Liver (tissue), 9 donors: ENCODE data around the gene FAU. TPM values are rescaled to one million over a fixed set of nuclear protein-coding genes. Genes with fewer than 3 reads are reported as not detected.

Experiments
- DNase-seq: peaks from one replicate; pipeline ENCODE4 v3.0.0-alpha.2; 2017; ENCODE audit warnings: low spot score
- H3K27ac ChIP-seq, 2 donors: one replicate each; pipeline ENCODE4 v1.7.0; 2013; ENCODE audit warnings: inconsistent platforms in 2 of 2, low read length in 2 of 2, control low read depth in 1 of 2, low read depth in 1 of 2, mild to moderate bottlenecking in 1 of 2
- H3K27me3 ChIP-seq, 4 donors: one replicate each; pipeline versions ENCODE4 v1.6.1 to v1.7.0; 2013; ENCODE audit warnings: low read length in 3 of 4, inconsistent platforms in 1 of 4, mild to moderate bottlenecking in 1 of 4, moderate library complexity in 1 of 4; ENCODE audit not compliant: control insufficient read depth in 4 of 4, insufficient read depth in 4 of 4
- H3K36me3 ChIP-seq, 4 donors: one replicate each; pipeline versions ENCODE4 v1.6.1 to v1.7.0; 2013; ENCODE audit warnings: low read length in 3 of 4, mild to moderate bottlenecking in 3 of 4, low read depth in 1 of 4, moderate library complexity in 1 of 4; ENCODE audit not compliant: control insufficient read depth in 4 of 4, insufficient read depth in 3 of 4
- H3K4me1 ChIP-seq, 4 donors: one replicate each; pipeline versions ENCODE4 v1.6.1 to v1.7.0; 2013; ENCODE audit warnings: low read length in 3 of 4, mild to moderate bottlenecking in 3 of 4, moderate library complexity in 1 of 4; ENCODE audit not compliant: control insufficient read depth in 4 of 4, insufficient read depth in 4 of 4
- H3K4me3 ChIP-seq, 3 donors: one replicate each; pipeline versions ENCODE4 v1.6.1 to v1.7.0; 2013; ENCODE audit warnings: low read length in 3 of 3, control low read depth in 1 of 3, low read depth in 1 of 3, mild to moderate bottlenecking in 1 of 3
- H3K9ac ChIP-seq, 2 donors: one replicate each; pipeline ENCODE4 v1.7.0; 2013; ENCODE audit warnings: low read length in 2 of 2, mild to moderate bottlenecking in 2 of 2, moderate library complexity in 2 of 2, control low read depth in 1 of 2, low read depth in 1 of 2
- H3K9me3 ChIP-seq, 4 donors: one replicate each; pipeline versions ENCODE4 v1.6.1 to v1.7.0; 2013; ENCODE audit warnings: low read length in 3 of 4; ENCODE audit not compliant: control insufficient read depth in 4 of 4
- EGR1 ChIP-seq, 2 donors: IDR thresholded peaks; 2 replicates each; pipeline ENCODE4 v1.6.1; 2016 to 2018; ENCODE audit warnings: antibody characterized with exemption in 2 of 2, low read depth in 2 of 2
- FOXA1 ChIP-seq: IDR thresholded peaks from 2 replicates; pipeline ENCODE4 v1.6.1; 2016; ENCODE audit warnings: antibody characterized with exemption
- FOXA2 ChIP-seq: IDR thresholded peaks from 2 replicates; pipeline ENCODE4 v1.6.1; 2016; ENCODE audit warnings: antibody characterized with exemption
- GABPA ChIP-seq, 2 donors: IDR thresholded peaks in 1 of 2; conservative IDR thresholded peaks in 1 of 2; 2 replicates each; pipeline ENCODE4 v1.6.1; 2016; ENCODE audit warnings: antibody characterized with exemption in 2 of 2, mild to moderate bottlenecking in 1 of 2, moderate library complexity in 1 of 2
- HNF4A ChIP-seq, 2 donors: conservative IDR thresholded peaks; 2 replicates each; pipeline ENCODE4 v1.6.1; 2016; ENCODE audit warnings: antibody characterized with exemption in 2 of 2, mild to moderate bottlenecking in 2 of 2
- HNF4G ChIP-seq: IDR thresholded peaks from 2 replicates; pipeline ENCODE4 v1.6.1; 2016; ENCODE audit warnings: antibody characterized with exemption
- JUND ChIP-seq, 2 donors: IDR thresholded peaks; 2 replicates each; pipeline ENCODE4 v1.6.1; 2016; ENCODE audit warnings: antibody characterized with exemption in 2 of 2
- MAX ChIP-seq: IDR thresholded peaks from 2 replicates; pipeline ENCODE4 v1.6.1; 2016; ENCODE audit warnings: antibody characterized with exemption
- NR2F2 ChIP-seq: IDR thresholded peaks from 2 replicates; pipeline ENCODE4 v1.6.1; 2016; ENCODE audit warnings: antibody characterized with exemption
- RAD21 ChIP-seq, 2 donors: IDR thresholded peaks; 2 replicates each; pipeline ENCODE4 v1.6.1; 2016; ENCODE audit warnings: antibody characterized with exemption in 2 of 2, mild to moderate bottlenecking in 2 of 2
- RXRA ChIP-seq, 2 donors: IDR thresholded peaks; 2 replicates each; pipeline ENCODE4 v1.6.1; 2017 to 2018; ENCODE audit warnings: antibody characterized with exemption in 2 of 2, mild to moderate bottlenecking in 1 of 2
- SP1 ChIP-seq: IDR thresholded peaks from 2 replicates; pipeline ENCODE4 v1.6.1; 2018; ENCODE audit warnings: antibody characterized with exemption, mild to moderate bottlenecking
- TAF1 ChIP-seq: conservative IDR thresholded peaks from 2 replicates; pipeline ENCODE4 v1.6.1; 2016; ENCODE audit warnings: antibody characterized with exemption, mild to moderate bottlenecking
- YY1 ChIP-seq: IDR thresholded peaks from 2 replicates; pipeline ENCODE4 v1.6.1; 2016; ENCODE audit warnings: antibody characterized with exemption, mild to moderate bottlenecking
- ZBTB33 ChIP-seq: IDR thresholded peaks from 2 replicates; pipeline ENCODE4 v1.6.1; 2016; ENCODE audit warnings: antibody characterized with exemption
- WGBS: extraction: QIAGEN DNeasy Blood & Tissue Kit; methylation state at CpG from one replicate; pipeline ENCODE4 v1.1.7; 2013; 5-methylcytosine and 5-hydroxymethylcytosine counted together
- polyA plus RNA-seq, 2 donors: library from polyadenylated mRNA; stranded (reverse) in 1 of 2; unstranded in 1 of 2; fragments of 200-250 nt in 1 of 2; fragments of >200 nt in 1 of 2; fragmentation: Nextera tagmentation in 1 of 2; extraction: Ambion mirVana in 1 of 2; gene quantifications; one replicate each; pipeline versions ENCODE4 v1.2.1 to v1.2.3, GENCODE V29; 2013 to 2015
- total RNA-seq, 2 donors: library from RNA; depleted of rRNA; stranded (reverse); fragments of >200 nt; gene quantifications; one replicate each; pipeline ENCODE4 v1.2.3, GENCODE V29; 2014
- TF ChIP-seq, protein P1 (sequence below): IDR thresholded peaks from 2 replicates; pipeline ENCODE4 v1.6.1; 2016; ENCODE audit warnings: antibody characterized with exemption
- TF ChIP-seq, protein P2 (sequence below): IDR thresholded peaks from 2 replicates; pipeline ENCODE4 v1.6.1; 2016; ENCODE audit warnings: antibody characterized with exemption, mild to moderate bottlenecking
- TF ChIP-seq, protein P3 (sequence below): fragments of 150-350 bp; IDR thresholded peaks from 2 replicates; pipeline ENCODE4 v1.5.1; 2017; ENCODE audit warnings: improper control_type of control experiment, low read depth, low read length; ENCODE audit not compliant: missing input control
- donor health status: healthy.
- donor health status: healthy.
- donor health status: healthy.
- donor health status: healthy.
- donor health status: healthy.

The FAU gene
- total and polyA plus RNA-seq, 4 donors = 199 to 535 (median 362) TPM

GRCh38 chr11:65170058-65170534 is 48.2 kb upstream of the FAU start, which contains the start of gene SPDYC:
Gene SPDYC (plus strand): TSS chr11:65170233. CDS start chr11:65171358, 1,125 bp downstream.
- no peak for DNase-seq
- Histone ChIP-seq H3K27me3 (no peaks in the 10 kb centered on the region), H3K36me3 (no peaks in the 10 kb centered on the region), H3K4me3 (no peak within 1 kb of the TSS), H3K27ac (peak within 1 kb of the TSS; percentile 43 to 54), H3K9me3 (no peaks in the 10 kb centered on the region), H3K9ac (no peak within 1 kb of the TSS), H3K4me1 (peaks cover 0 to 9% (median 7%) of the 10 kb centered on the region in 4 donors)
- 96% methylated on average over 21 of the region's 21 CpGs for WGBS
- TF ChIP-seq FOXA1 (no peak), NR2F2 (no peak), RAD21 (IDR thresholded peaks at IDR 0.05) (no peak), GABPA (IDR thresholded peaks at IDR 0.05 in 1 of 2, conservative IDR thresholded peaks at IDR 0.05 in 1 of 2) (no peak), HNF4G (no peak), HNF4A (conservative IDR thresholded peaks at IDR 0.05) (no peak), MAX (no peak), YY1 (no peak), FOXA2 (no peak), EGR1 (IDR thresholded peaks at IDR 0.05; ENCODE audit: low read depth in 2 of 2) (no peak)
- TF ChIP-seq, protein P1, sequence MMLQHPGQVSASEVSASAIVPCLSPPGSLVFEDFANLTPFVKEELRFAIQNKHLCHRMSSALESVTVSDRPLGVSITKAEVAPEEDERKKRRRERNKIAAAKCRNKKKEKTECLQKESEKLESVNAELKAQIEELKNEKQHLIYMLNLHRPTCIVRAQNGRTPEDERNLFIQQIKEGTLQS = no peak
- TF ChIP-seq, protein P2, sequence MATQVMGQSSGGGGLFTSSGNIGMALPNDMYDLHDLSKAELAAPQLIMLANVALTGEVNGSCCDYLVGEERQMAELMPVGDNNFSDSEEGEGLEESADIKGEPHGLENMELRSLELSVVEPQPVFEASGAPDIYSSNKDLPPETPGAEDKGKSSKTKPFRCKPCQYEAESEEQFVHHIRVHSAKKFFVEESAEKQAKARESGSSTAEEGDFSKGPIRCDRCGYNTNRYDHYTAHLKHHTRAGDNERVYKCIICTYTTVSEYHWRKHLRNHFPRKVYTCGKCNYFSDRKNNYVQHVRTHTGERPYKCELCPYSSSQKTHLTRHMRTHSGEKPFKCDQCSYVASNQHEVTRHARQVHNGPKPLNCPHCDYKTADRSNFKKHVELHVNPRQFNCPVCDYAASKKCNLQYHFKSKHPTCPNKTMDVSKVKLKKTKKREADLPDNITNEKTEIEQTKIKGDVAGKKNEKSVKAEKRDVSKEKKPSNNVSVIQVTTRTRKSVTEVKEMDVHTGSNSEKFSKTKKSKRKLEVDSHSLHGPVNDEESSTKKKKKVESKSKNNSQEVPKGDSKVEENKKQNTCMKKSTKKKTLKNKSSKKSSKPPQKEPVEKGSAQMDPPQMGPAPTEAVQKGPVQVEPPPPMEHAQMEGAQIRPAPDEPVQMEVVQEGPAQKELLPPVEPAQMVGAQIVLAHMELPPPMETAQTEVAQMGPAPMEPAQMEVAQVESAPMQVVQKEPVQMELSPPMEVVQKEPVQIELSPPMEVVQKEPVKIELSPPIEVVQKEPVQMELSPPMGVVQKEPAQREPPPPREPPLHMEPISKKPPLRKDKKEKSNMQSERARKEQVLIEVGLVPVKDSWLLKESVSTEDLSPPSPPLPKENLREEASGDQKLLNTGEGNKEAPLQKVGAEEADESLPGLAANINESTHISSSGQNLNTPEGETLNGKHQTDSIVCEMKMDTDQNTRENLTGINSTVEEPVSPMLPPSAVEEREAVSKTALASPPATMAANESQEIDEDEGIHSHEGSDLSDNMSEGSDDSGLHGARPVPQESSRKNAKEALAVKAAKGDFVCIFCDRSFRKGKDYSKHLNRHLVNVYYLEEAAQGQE = no peak

DNA sequence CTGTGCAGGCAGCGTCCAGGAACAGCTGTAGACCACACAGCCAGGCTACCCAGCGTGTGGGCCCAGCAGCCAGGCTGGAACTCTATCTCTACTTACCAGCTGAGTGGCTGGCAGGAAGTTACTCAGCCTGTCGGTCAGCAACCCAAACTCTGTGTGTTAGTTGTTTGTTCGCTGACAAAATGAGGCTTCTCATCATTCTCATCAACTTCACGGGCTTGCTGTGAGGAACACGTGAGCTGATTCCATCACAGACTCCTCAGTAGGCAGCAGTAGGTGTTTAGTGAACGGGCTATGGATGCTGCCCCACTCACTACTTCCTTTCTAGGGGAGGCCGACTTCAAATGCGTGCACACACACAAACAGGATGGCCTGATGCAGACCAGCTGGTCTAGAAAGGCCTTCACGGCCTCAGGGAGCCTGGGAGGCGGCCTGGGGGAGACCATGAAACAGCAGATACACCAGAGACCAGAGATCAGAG is 47.3 kb upstream of the FAU start:
- no peak overlapping the region for H3K4me3 ChIP-seq
- H3K27ac ChIP-seq = peak overlapping the region; percentile 43 to 54
- H3K9ac ChIP-seq = no peak overlapping the region

More for the DNA sequence above, 47.3 kb upstream of the FAU start:
- Histone ChIP-seq H3K4me1 (peaks cover 2 to 14% (median 9%) of the 10 kb centered on the region in 4 donors), H3K27me3 (no peaks in the 10 kb centered on the region), H3K36me3 (no peaks in the 10 kb centered on the region), H3K9me3 (no peaks in the 10 kb centered on the region)
- TF ChIP-seq HNF4G (no peak), ZBTB33 (no peak), GABPA (IDR thresholded peaks at IDR 0.05 in 1 of 2, conservative IDR thresholded peaks at IDR 0.05 in 1 of 2) (no peak), YY1 (no peak), JUND (IDR thresholded peaks at IDR 0.05) (no peak), MAX (no peak), RAD21 (IDR thresholded peaks at IDR 0.05) (no peak), EGR1 (IDR thresholded peaks at IDR 0.05; ENCODE audit: low read depth in 2 of 2) (no peak), TAF1 (no peak), FOXA2 (no peak), HNF4A (conservative IDR thresholded peaks at IDR 0.05) (no peak), RXRA (IDR thresholded peaks at IDR 0.05) (no peak), NR2F2 (no peak), SP1 (no peak)
- TF ChIP-seq, protein P2 = no peak
- TF ChIP-seq, protein P3, sequence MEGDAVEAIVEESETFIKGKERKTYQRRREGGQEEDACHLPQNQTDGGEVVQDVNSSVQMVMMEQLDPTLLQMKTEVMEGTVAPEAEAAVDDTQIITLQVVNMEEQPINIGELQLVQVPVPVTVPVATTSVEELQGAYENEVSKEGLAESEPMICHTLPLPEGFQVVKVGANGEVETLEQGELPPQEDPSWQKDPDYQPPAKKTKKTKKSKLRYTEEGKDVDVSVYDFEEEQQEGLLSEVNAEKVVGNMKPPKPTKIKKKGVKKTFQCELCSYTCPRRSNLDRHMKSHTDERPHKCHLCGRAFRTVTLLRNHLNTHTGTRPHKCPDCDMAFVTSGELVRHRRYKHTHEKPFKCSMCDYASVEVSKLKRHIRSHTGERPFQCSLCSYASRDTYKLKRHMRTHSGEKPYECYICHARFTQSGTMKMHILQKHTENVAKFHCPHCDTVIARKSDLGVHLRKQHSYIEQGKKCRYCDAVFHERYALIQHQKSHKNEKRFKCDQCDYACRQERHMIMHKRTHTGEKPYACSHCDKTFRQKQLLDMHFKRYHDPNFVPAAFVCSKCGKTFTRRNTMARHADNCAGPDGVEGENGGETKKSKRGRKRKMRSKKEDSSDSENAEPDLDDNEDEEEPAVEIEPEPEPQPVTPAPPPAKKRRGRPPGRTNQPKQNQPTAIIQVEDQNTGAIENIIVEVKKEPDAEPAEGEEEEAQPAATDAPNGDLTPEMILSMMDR = no peak
- TF ChIP-seq, protein P1 = no peak
- 70% methylated on average over 11 of the region's 11 CpGs for WGBS
- DNase-seq = peak; percentile 60
